GM19240 (cell line): ENCODE measurements around the gene LYST.
"Not testable (repeated sequence)": the region's sequence is repeated elsewhere in the genome, so short reads cannot be mapped to it uniquely, and the experiment has no call there.

ENCODE experiments used
- DNase-seq: peaks from one replicate; pipeline ENCODE4 v3.0.0; 2011; ENCODE audit warnings: low spot score; ENCODE audit not compliant: insufficient read length

LYST gene

GRCh38 chr1:235861857-235862256 lies 4.8 kb downstream of the LYST start:
- DNase-seq: no peak

- DNase-seq: no peak
Observed at GRCh38 chr1:235860829-235861228, 5.9 kb downstream of the LYST start.

- DNase-seq: no peak
Observed at GRCh38 chr1:235859789-235860188, 6.9 kb downstream of the LYST start.

GRCh38 chr1:235858766-235859165 lies 7.9 kb downstream of the LYST start:
- no peak for DNase-seq

- no peak for DNase-seq
Observed at GRCh38 chr1:235857756-235858155, 8.9 kb downstream of the LYST start.

- no peak for DNase-seq
Observed at GRCh38 chr1:235855811-235856429, 10.8 kb downstream of the LYST start.

GRCh38 chr1:235854347-235854746 lies 12.4 kb downstream of the LYST start:
- no peak for DNase-seq

GRCh38 chr1:235853653-235854052 lies 13.1 kb downstream of the LYST start:
- DNase-seq: no peak

- DNase-seq: no peak
Observed at GRCh38 chr1:235852887-235853286, 13.8 kb downstream of the LYST start.

- no peak for DNase-seq
Observed at GRCh38 chr1:235851939-235852338, 14.8 kb downstream of the LYST start.

GRCh38 chr1:235848251-235848650 lies 18.5 kb downstream of the LYST start:
- not testable (repeated sequence) for DNase-seq

GRCh38 chr1:235845656-235846107 lies 21.0 kb downstream of the LYST start:
- not testable (repeated sequence) for DNase-seq

GRCh38 chr1:235844776-235845175 lies 21.9 kb downstream of the LYST start:
- no peak for DNase-seq

GRCh38 chr1:235843461-235843961 lies 23.2 kb downstream of the LYST start:
- DNase-seq: no peak

- no peak for DNase-seq
Observed at GRCh38 chr1:235841938-235842545, 24.7 kb downstream of the LYST start.

GRCh38 chr1:235838021-235838420 lies 28.7 kb downstream of the LYST start:
- no peak for DNase-seq

GRCh38 chr1:235835226-235835625 lies 31.5 kb downstream of the LYST start:
- no peak for DNase-seq

GRCh38 chr1:235834620-235835019 lies 32.1 kb downstream of the LYST start:
- no peak for DNase-seq

- no peak for DNase-seq
Observed at GRCh38 chr1:235832011-235832410, 34.7 kb downstream of the LYST start.

- DNase-seq: no peak
Observed at GRCh38 chr1:235831148-235831547, 35.6 kb downstream of the LYST start.

- DNase-seq: no peak
Observed at GRCh38 chr1:235826102-235826854, 40.4 kb downstream of the LYST start.

GRCh38 chr1:235825229-235825628 lies 41.5 kb downstream of the LYST start:
- DNase-seq: no peak
